Skeletal muscle satellite cell (primary cell): ENCODE measurements around the gene COL23A1.

ENCODE experiments used
- H3K27me3 ChIP-seq: 2 replicates; pipeline ENCODE4 v1.7.0; 2013; ENCODE audit warnings: low read length; ENCODE audit not compliant: control insufficient read depth, insufficient read depth
- H3K36me3 ChIP-seq: 2 replicates; pipeline ENCODE4 v1.7.0; 2013; ENCODE audit warnings: mild to moderate bottlenecking, control low read depth, low read length; ENCODE audit not compliant: insufficient read depth
- H3K4me1 ChIP-seq: 2 replicates; pipeline ENCODE4 v1.7.0; 2013; ENCODE audit warnings: low read length; ENCODE audit not compliant: control insufficient read depth, insufficient read depth
- H3K4me2 ChIP-seq: 2 replicates; pipeline ENCODE4 v1.7.0; 2013; ENCODE audit warnings: mild to moderate bottlenecking, low read length
- H3K4me3 ChIP-seq: 2 replicates; pipeline ENCODE4 v1.7.0; 2013; ENCODE audit warnings: low read length
- H3K9ac ChIP-seq: 2 replicates; pipeline ENCODE4 v1.7.0; 2013; ENCODE audit warnings: mild to moderate bottlenecking, low read depth, low read length, moderate library complexity
- H3K9me3 ChIP-seq: replicated peaks from 2 replicates; pipeline ENCODE4 v1.7.0; 2013; ENCODE audit warnings: mild to moderate bottlenecking, control low read depth, low read length

Gene COL23A1

GRCh38 chr5:178359738-178360137 is 230.5 kb downstream of the COL23A1 start:
- H3K4me1 ChIP-seq: no peaks in the 10 kb centered on the region
- H3K27me3 ChIP-seq: no peaks in the 10 kb centered on the region
- H3K9ac ChIP-seq: no peak overlapping the region
- no peak overlapping the region for H3K4me3 ChIP-seq
- peaks cover 12% of the 10 kb centered on the region for H3K9me3 ChIP-seq
- no peak overlapping the region for H3K4me2 ChIP-seq
- no peaks in the 10 kb centered on the region for H3K36me3 ChIP-seq

GRCh38 chr5:178357678-178358077 is 232.5 kb downstream of the COL23A1 start:
- Histone ChIP-seq H3K9ac (no peak overlapping the region), H3K9me3 (no peaks in the 10 kb centered on the region), H3K36me3 (no peaks in the 10 kb centered on the region), H3K27me3 (no peaks in the 10 kb centered on the region), H3K4me3 (no peak overlapping the region), H3K4me1 (no peaks in the 10 kb centered on the region), H3K4me2 (no peak overlapping the region)

- no peaks in the 10 kb centered on the region for H3K4me1 ChIP-seq
These were observed 233.1 kb downstream of the COL23A1 start for GRCh38 chr5:178357121-178357521.

GRCh38 chr5:178356431-178356872 is 233.7 kb downstream of the COL23A1 start:
- no peak overlapping the region for H3K4me2 ChIP-seq
- no peaks in the 10 kb centered on the region for H3K9me3 ChIP-seq
- no peaks in the 10 kb centered on the region for H3K36me3 ChIP-seq
- no peak overlapping the region for H3K4me3 ChIP-seq
- H3K4me1 ChIP-seq: no peaks in the 10 kb centered on the region
- H3K9ac ChIP-seq: no peak overlapping the region
- no peaks in the 10 kb centered on the region for H3K27me3 ChIP-seq

More at GRCh38 chr5:178357121-178357521, 233.1 kb downstream of the COL23A1 start:
- no peak overlapping the region for H3K4me3 ChIP-seq
- no peak overlapping the region for H3K9ac ChIP-seq
- no peaks in the 10 kb centered on the region for H3K36me3 ChIP-seq
- no peaks in the 10 kb centered on the region for H3K27me3 ChIP-seq
- no peaks in the 10 kb centered on the region for H3K9me3 ChIP-seq
- no peak overlapping the region for H3K4me2 ChIP-seq

GRCh38 chr5:178355671-178356070 is 234.5 kb downstream of the COL23A1 start:
- no peak overlapping the region for H3K4me3 ChIP-seq

GRCh38 chr5:178353461-178353860 is 236.7 kb downstream of the COL23A1 start:
- Histone ChIP-seq H3K9ac (no peak overlapping the region), H3K9me3 (no peaks in the 10 kb centered on the region), H3K4me3 (no peak overlapping the region), H3K27me3 (no peaks in the 10 kb centered on the region), H3K36me3 (no peaks in the 10 kb centered on the region), H3K4me1 (no peaks in the 10 kb centered on the region), H3K4me2 (no peak overlapping the region)

More at GRCh38 chr5:178355671-178356070, 234.5 kb downstream of the COL23A1 start:
- H3K9me3 ChIP-seq: no peaks in the 10 kb centered on the region
- no peak overlapping the region for H3K4me2 ChIP-seq
- H3K9ac ChIP-seq: no peak overlapping the region
- no peaks in the 10 kb centered on the region for H3K4me1 ChIP-seq
- no peaks in the 10 kb centered on the region for H3K27me3 ChIP-seq
- H3K36me3 ChIP-seq: no peaks in the 10 kb centered on the region

- Histone ChIP-seq H3K27me3 (no peaks in the 10 kb centered on the region), H3K9me3 (no peaks in the 10 kb centered on the region), H3K4me1 (no peaks in the 10 kb centered on the region), H3K4me3 (no peak overlapping the region), H3K9ac (no peak overlapping the region), H3K4me2 (no peak overlapping the region), H3K36me3 (no peaks in the 10 kb centered on the region)
These were observed 238.2 kb downstream of the COL23A1 start for GRCh38 chr5:178352035-178352349.

GRCh38 chr5:178351221-178352034 is 238.8 kb downstream of the COL23A1 start:
- H3K4me1 ChIP-seq: no peaks in the 10 kb centered on the region
- no peaks in the 10 kb centered on the region for H3K36me3 ChIP-seq
- no peak overlapping the region for H3K4me2 ChIP-seq
- no peaks in the 10 kb centered on the region for H3K27me3 ChIP-seq
- H3K9me3 ChIP-seq: no peaks in the 10 kb centered on the region
- no peak overlapping the region for H3K9ac ChIP-seq
- H3K4me3 ChIP-seq: no peak overlapping the region

GRCh38 chr5:178350361-178351220 is 239.6 kb downstream of the COL23A1 start:
- Histone ChIP-seq H3K4me1 (no peaks in the 10 kb centered on the region), H3K4me3 (no peak overlapping the region), H3K9ac (no peak overlapping the region), H3K4me2 (no peak overlapping the region), H3K36me3 (no peaks in the 10 kb centered on the region), H3K9me3 (no peaks in the 10 kb centered on the region), H3K27me3 (no peaks in the 10 kb centered on the region)

GRCh38 chr5:178349625-178350353 is 240.4 kb downstream of the COL23A1 start:
- Histone ChIP-seq H3K9me3 (peaks cover 3% of the 10 kb centered on the region), H3K4me2 (no peak overlapping the region), H3K4me1 (no peaks in the 10 kb centered on the region), H3K36me3 (no peaks in the 10 kb centered on the region), H3K27me3 (no peaks in the 10 kb centered on the region), H3K4me3 (no peak overlapping the region), H3K9ac (no peak overlapping the region)

- Histone ChIP-seq H3K9ac (no peak overlapping the region), H3K36me3 (no peaks in the 10 kb centered on the region), H3K9me3 (peaks cover 4% of the 10 kb centered on the region), H3K4me3 (no peak overlapping the region), H3K4me2 (no peak overlapping the region), H3K27me3 (no peaks in the 10 kb centered on the region), H3K4me1 (no peaks in the 10 kb centered on the region)
These were observed 241.1 kb downstream of the COL23A1 start for GRCh38 chr5:178349075-178349511.
